GM12873 (cell line): ENCODE data around the gene GPT2.
A peak's percentile ranks its signal among the peaks of the same experiment; 100 is the strongest.

Source experiments
- TF ChIP-seq, protein P1 (sequence below): IDR thresholded peaks from 2 replicates; pipeline ENCODE4 v1.5.1; 2012; ENCODE audit warnings: low read depth, mild to moderate bottlenecking, moderate library complexity, low read length, control low read depth; ENCODE audit not compliant: insufficient read depth; ENCODE audit errors: missing control alignments

Gene GPT2

DNA sequence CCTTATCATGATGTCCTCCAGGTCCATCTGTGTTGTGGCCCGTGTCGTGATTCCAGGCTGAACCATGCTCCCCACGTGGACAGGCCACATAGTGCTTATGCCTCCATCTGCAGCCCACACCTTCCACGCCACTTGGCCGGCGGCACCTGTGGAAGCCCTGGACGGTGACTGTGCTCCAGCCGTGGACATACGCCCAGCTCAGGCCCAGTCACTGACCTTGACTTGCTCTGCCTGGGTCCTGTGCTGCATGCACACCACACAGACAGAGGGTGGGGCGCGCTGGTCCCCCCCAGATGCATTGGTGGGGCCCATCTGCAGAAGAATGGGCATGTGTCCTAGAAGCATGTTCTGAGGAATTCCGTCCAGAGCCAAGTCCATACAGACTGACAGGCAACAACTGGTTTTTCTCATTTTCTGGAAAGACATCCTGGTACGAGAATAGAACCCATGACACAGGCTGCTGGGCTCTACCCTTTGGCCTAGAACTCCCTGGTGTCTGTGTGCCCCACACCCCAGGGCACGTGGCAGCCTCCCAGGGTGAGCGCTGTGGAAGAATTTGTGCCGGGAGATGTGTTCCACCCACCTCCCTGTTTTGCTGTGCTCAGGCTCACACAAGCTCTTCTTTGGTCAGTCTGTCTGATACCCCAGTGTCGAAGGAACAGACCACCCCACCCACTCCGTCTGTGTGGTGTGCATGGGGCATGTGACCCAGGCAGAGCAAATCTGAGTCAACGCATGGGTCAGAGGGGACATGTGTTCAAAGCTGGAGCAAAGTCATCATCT is 39.5 kb downstream of the GPT2 start:
- TF ChIP-seq, protein P1, sequence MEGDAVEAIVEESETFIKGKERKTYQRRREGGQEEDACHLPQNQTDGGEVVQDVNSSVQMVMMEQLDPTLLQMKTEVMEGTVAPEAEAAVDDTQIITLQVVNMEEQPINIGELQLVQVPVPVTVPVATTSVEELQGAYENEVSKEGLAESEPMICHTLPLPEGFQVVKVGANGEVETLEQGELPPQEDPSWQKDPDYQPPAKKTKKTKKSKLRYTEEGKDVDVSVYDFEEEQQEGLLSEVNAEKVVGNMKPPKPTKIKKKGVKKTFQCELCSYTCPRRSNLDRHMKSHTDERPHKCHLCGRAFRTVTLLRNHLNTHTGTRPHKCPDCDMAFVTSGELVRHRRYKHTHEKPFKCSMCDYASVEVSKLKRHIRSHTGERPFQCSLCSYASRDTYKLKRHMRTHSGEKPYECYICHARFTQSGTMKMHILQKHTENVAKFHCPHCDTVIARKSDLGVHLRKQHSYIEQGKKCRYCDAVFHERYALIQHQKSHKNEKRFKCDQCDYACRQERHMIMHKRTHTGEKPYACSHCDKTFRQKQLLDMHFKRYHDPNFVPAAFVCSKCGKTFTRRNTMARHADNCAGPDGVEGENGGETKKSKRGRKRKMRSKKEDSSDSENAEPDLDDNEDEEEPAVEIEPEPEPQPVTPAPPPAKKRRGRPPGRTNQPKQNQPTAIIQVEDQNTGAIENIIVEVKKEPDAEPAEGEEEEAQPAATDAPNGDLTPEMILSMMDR: no peak

DNA sequence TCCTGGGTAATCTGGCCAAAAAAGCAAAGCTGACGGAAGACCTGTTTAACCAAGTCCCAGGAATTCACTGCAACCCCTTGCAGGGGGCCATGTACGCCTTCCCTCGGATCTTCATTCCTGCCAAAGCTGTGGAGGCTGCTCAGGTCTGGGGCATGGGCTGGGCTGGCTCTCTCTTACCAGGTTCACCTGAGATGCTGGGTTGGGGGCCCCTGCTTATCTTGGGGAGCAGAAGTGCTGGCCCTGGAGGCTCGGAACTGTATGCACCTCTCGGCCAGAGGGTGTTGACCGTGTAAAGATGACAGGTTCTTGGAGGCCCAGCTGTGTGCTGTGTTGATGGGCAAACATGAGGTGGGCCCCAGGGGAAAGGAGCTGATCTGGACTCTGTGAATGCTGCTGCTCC is 40.2 kb downstream of the GPT2 start:
- TF ChIP-seq, protein P1: no peak

DNA sequence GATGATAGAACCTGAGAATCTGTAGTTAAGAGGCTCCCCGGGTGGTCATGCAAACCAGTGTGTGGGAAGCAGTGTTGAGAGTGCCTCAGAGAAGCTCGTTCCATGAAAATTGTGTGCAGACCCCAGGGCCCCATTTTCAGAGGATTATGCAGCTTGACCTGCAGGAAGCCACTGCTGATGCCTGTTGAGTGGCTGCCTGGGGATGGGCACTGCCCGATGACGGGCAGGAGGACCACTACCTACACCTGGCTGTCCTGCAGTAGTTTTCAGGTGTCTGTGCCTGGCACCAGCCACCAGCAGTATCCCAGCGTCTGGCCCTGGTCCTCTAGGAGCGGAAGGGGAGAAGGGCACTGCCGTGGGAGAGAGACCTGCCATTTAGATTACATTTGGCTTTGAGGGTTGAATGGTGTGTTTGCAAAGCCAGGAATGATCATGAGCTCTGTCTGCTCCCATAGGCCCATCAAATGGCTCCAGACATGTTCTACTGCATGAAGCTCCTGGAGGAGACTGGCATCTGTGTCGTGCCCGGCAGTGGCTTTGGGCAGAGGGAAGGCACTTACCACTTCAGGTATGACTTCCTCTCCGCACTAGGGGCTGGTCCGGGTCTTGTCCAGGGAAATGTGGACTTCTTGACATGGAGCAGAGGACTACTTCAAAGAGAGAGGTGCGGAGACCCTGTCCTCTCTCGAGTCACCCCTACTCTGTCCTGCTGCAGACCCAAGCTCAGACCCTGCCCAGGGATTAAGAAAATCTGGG is 42.5 kb downstream of the GPT2 start:
- TF ChIP-seq, protein P1: no peak

DNA sequence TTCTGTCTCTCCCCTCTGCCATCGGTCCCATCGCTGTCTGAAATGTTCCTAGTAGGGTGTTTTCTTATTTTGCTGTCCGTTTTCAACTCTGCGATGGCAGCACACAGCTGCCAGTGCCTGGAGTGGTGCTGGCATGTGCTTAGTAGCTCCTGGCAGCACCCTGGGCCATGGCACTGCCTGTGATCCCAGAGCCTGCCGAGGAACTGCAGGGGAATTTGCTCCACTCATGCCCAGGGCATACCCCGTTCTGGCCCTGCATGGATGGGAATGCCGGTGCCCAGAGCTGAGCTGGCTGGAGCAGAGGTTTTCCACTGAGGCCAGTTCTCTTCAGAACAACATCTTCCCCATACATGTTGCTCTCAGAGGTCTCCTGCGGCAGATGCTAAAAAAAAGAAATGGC is 43.1 kb downstream of the GPT2 start:
- TF ChIP-seq, protein P1: no peak

DNA sequence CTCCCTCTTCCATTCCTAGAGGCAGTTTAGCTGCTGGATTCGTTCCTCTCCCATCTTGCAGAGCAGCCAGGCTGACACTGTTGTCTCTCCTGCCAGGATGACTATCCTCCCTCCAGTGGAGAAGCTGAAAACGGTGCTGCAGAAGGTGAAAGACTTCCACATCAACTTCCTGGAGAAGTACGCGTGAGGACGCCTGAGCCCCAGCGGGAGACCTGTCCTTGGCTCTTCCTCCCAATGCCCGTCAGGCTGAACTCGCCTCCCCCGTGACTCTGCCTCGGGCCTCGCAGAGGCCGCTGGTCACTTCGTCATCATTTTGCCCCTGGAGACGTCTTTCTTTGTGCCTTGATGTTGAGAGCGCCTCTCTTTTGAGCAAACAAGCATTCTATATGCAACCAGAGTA is 44.6 kb downstream of the GPT2 start:
- TF ChIP-seq, protein P1: no peak

DNA sequence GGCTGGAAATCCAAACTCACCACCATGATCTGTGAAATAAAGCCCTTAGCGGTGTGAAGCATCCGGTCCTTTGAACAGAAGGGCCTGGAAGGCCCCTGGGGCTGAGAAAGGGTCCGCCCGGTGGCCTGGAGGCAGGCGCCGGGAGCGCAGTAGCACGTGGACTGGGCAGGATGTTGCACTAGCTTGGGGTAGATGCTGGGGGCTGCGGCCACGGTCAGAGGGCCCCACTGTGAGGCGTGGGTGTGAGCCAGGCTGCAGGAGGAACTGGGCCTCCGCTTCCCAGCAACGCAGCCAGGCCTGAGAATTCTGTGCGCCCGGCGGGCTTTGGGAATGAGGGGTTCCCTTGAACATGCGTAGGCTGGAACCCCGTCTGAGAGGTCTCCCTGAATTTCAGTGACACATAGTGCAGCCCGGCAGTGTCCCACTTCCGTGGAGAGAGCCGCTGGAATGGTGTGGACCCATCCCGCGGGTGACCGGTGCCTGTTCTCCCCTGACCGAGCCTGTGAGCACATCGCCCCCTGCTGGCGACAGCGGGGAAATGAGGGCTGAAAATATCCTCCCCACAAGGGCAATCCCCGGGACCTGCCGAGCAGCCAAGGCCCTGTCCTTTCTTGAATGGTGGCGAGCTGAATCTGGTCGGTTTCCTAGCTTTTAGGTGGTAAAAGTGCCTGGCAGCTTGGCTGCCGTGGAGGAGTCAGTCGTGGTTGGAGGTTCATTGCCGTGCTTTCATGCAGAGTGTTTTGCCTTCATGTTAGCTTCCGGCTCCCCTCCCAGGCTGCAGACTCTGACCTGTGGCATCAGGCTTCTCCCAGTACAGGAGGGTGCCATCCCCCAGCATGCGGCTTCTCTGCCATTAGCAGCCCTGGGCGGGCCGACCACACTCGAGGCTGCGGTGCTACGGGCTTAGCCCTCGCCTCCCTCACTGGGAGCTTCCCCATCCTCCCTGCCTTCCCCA is 45.5 kb downstream of the GPT2 start:
- TF ChIP-seq, protein P1: peak; percentile 95
